OCI-LY1 (cell line): ENCODE measurements around the gene KATNAL1.

Experiments used
- CTCF ChIP-seq: fragments of 200-600 bp; sonication (generic), shearing (Covaris generic); IDR thresholded peaks from 2 replicates; pipeline ENCODE4 v1.5.1; 2017; ENCODE audit warnings: mild to moderate bottlenecking, antibody characterized with exemption, low read length, moderate library complexity, mixed read lengths
- EZH2 ChIP-seq: fragments of 200-600 bp; sonication (generic), shearing (Covaris generic); IDR thresholded peaks from 2 replicates; pipeline ENCODE4 v1.8.0; 2017; ENCODE audit warnings: borderline replicate concordance, mixed run types, mild to moderate bottlenecking, antibody characterized with exemption, low read length, moderate library complexity, mixed read lengths

GRCh38 chr13:30322428-30322827 is 15.1 kb upstream of the KATNAL1 start:
- TF ChIP-seq EZH2, result no peak
- no peak for TF ChIP-seq CTCF
